Cerebellar cortex (tissue), 1 donor: ENCODE measurements around the gene GPN2.

Source experiments
- DNase-seq: peaks from one replicate; pipeline ENCODE4 v3.0.0-alpha.2; 2015; ENCODE audit warnings: low spot score

GPN2 gene

GRCh38 chr1:26889551-26890466, at the start of gene GPN2:
Gene GPN2, minus strand, starts transcription at chr1:26890283. Its CDS starts 187 bp downstream, at chr1:26890096.
- DNase-seq, result peak; percentile 81

GRCh38 chr1:26938659-26939025, 48.6 kb upstream of the GPN2 start:
- DNase-seq, result no peak

- DNase-seq, result no peak
These were observed 48.0 kb upstream of the GPN2 start for GRCh38 chr1:26938004-26938658.

- no peak for DNase-seq
These were observed 46.7 kb upstream of the GPN2 start for GRCh38 chr1:26936823-26937222.

GRCh38 chr1:26932531-26932930, 42.4 kb upstream of the GPN2 start:
- no peak for DNase-seq

GRCh38 chr1:26923711-26924110, 33.6 kb upstream of the GPN2 start:
- no peak for DNase-seq

GRCh38 chr1:26922901-26923300, 32.8 kb upstream of the GPN2 start:
- no peak for DNase-seq

- no peak for DNase-seq
These were observed 32.3 kb upstream of the GPN2 start for GRCh38 chr1:26922431-26922729.

GRCh38 chr1:26921540-26922430, 31.7 kb upstream of the GPN2 start, which contains the start of gene NUDC:
Gene NUDC, plus strand, starts transcription at chr1:26921743. Its CDS starts 106 bp downstream, at chr1:26921849.
- peak; percentile 98 for DNase-seq

GRCh38 chr1:26921126-26921539, 31.1 kb upstream of the GPN2 start:
- no peak for DNase-seq

GRCh38 chr1:26915204-26915842, 25.2 kb upstream of the GPN2 start:
- peak; percentile 65 for DNase-seq

- peak; percentile 59 for DNase-seq
These were observed 23.9 kb upstream of the GPN2 start, which contains the start of gene NR0B2 for GRCh38 chr1:26913754-26914619. Gene NR0B2, minus strand, starts transcription at chr1:26913975. Its CDS starts 35 bp downstream, at chr1:26913940.

- no peak for DNase-seq
These were observed 23.3 kb upstream of the GPN2 start for GRCh38 chr1:26913389-26913753.

- DNase-seq, result no peak
These were observed 22.0 kb upstream of the GPN2 start for GRCh38 chr1:26912147-26912490.

- DNase-seq, result no peak
These were observed 21.5 kb upstream of the GPN2 start for GRCh38 chr1:26911399-26912146.

GRCh38 chr1:26910343-26911160, 20.5 kb upstream of the GPN2 start:
- DNase-seq, result no peak

GRCh38 chr1:26909951-26910342, 19.9 kb upstream of the GPN2 start:
- DNase-seq, result no peak

- no peak for DNase-seq
These were observed 17.2 kb upstream of the GPN2 start for GRCh38 chr1:26907071-26907917.
